Osteoblast (primary cell): ENCODE measurements around the gene CFAP45. TPM values are rescaled to one million over a fixed set of nuclear protein-coding genes. Genes with fewer than 3 reads are reported as not detected.
"Not testable (repeated sequence)": the region's sequence is repeated elsewhere in the genome, so short reads cannot be mapped to it uniquely, and the experiment has no call there.

Experiments used
- DNase-seq: peaks from one replicate; pipeline ENCODE4 v3.0.0; 2011; ENCODE audit warnings: low spot score, mixed read lengths; ENCODE audit not compliant: insufficient read length; ENCODE audit errors: missing footprints
- H2AFZ ChIP-seq: 2 replicates; pipeline ENCODE4 v1.6.0; 2011; ENCODE audit warnings: mild to moderate bottlenecking, low read length
- H3K27ac ChIP-seq: 2 replicates; pipeline ENCODE4 v1.5.1; 2011; ENCODE audit warnings: mild to moderate bottlenecking, low read depth, low read length, moderate library complexity
- H3K27me3 ChIP-seq: 2 replicates; pipeline ENCODE4 v1.6.0; 2012; ENCODE audit warnings: mild to moderate bottlenecking, control low read depth, inconsistent platforms, low read length, moderate library complexity; ENCODE audit not compliant: insufficient read depth
- H3K36me3 ChIP-seq: 2 replicates; pipeline ENCODE4 v1.5.1; 2011; ENCODE audit warnings: mild to moderate bottlenecking, low read length, control low read depth, moderate library complexity; ENCODE audit not compliant: insufficient read depth
- H3K4me1 ChIP-seq: 2 replicates; pipeline ENCODE4 v1.5.1; 2011; ENCODE audit warnings: mild to moderate bottlenecking, low read length, control low read depth, moderate library complexity; ENCODE audit not compliant: insufficient read depth
- H3K4me2 ChIP-seq: 2 replicates; pipeline ENCODE4 v1.6.0; 2011; ENCODE audit warnings: mild to moderate bottlenecking, low read length; ENCODE audit not compliant: insufficient read depth
- H3K4me3 ChIP-seq: fragments of 200-600 bp; sonication (generic); 3 replicates; pipeline ENCODE4 v1.5.1; 2012; ENCODE audit warnings: mild to moderate bottlenecking, low read length, inconsistent platforms; ENCODE audit not compliant: insufficient read depth
- H3K79me2 ChIP-seq: 2 replicates; pipeline ENCODE4 v1.6.0; 2012; ENCODE audit warnings: mild to moderate bottlenecking, low read length, control low read depth, inconsistent platforms; ENCODE audit not compliant: insufficient read depth
- H3K9me3 ChIP-seq: 2 replicates; pipeline ENCODE4 v1.5.1; 2011; ENCODE audit warnings: low read depth, low read length, control low read depth
- H4K20me1 ChIP-seq: 2 replicates; pipeline ENCODE4 v1.6.0; 2012; ENCODE audit warnings: mild to moderate bottlenecking, low read length, control low read depth; ENCODE audit not compliant: insufficient read depth
- total RNA-seq: library from RNA; depleted of rRNA; stranded (reverse); fragments of >200 nt; gene quantifications from 2 replicates; pipeline ENCODE4 v1.2.3, GENCODE V29; 2012
- TF ChIP-seq, protein P1 (sequence below): IDR thresholded peaks from 2 replicates; pipeline ENCODE4 v1.5.1; 2011; ENCODE audit warnings: mild to moderate bottlenecking, low read depth, low read length, moderate library complexity; ENCODE audit errors: extremely low read depth

Gene CFAP45
- total RNA-seq, 1 donor = 0.36 TPM

DNA sequence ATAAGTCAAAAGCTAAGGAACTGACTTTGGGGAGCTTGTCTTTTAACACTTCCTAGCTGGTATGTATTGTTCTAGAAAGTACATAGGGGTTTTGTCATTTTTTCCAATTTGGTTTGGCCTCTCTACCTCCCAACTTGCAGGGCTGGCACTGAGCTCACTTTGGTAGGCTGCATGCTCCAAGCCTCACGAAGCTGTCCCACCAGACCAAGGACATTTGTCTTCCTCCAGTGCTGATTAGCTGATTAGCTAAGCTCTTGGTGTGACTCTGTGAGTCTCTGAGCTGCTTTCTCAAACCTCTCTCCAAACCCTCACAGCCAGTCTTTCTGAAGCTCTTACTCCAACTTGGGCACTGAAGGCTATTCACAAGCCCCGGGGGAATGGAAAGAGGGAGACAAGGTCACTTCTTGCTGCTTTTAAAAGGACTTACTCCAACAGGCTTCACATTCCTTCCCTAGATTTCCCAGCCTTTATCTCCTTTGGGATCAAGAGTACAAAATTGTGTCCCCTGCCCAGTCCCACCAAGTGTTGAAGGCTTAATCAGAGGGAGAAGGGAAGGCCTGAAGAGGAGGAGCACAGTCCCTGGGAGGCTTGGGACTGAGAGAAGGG lies 893 bp upstream of the CFAP45 start:
- no peaks in the 10 kb centered on the region for H3K36me3 ChIP-seq
- H3K4me3 ChIP-seq = no peak overlapping the region
- H3K79me2 ChIP-seq = no peaks in the 10 kb centered on the region
- no peak overlapping the region for H3K27ac ChIP-seq
- no peak overlapping the region for H2AFZ ChIP-seq
- H3K9me3 ChIP-seq = no peaks in the 10 kb centered on the region
- H3K4me1 ChIP-seq = peaks cover 17% of the 10 kb centered on the region
- no peak for DNase-seq
- no peaks in the 10 kb centered on the region for H3K27me3 ChIP-seq
- no peak overlapping the region for H3K4me2 ChIP-seq
- TF ChIP-seq, protein P1, sequence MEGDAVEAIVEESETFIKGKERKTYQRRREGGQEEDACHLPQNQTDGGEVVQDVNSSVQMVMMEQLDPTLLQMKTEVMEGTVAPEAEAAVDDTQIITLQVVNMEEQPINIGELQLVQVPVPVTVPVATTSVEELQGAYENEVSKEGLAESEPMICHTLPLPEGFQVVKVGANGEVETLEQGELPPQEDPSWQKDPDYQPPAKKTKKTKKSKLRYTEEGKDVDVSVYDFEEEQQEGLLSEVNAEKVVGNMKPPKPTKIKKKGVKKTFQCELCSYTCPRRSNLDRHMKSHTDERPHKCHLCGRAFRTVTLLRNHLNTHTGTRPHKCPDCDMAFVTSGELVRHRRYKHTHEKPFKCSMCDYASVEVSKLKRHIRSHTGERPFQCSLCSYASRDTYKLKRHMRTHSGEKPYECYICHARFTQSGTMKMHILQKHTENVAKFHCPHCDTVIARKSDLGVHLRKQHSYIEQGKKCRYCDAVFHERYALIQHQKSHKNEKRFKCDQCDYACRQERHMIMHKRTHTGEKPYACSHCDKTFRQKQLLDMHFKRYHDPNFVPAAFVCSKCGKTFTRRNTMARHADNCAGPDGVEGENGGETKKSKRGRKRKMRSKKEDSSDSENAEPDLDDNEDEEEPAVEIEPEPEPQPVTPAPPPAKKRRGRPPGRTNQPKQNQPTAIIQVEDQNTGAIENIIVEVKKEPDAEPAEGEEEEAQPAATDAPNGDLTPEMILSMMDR = no peak
- no peaks in the 10 kb centered on the region for H4K20me1 ChIP-seq

GRCh38 chr1:159899634-159900033 lies 331 bp downstream of the CFAP45 start:
- Histone ChIP-seq H3K4me1 (peaks cover 18% of the 10 kb centered on the region), H2AFZ (peak overlapping the region; percentile 26)
- H3K27me3 ChIP-seq, H3K27ac ChIP-seq, H4K20me1 ChIP-seq, H3K36me3 ChIP-seq, H3K4me3 ChIP-seq, DNase-seq, H3K79me2 ChIP-seq, H3K4me2 ChIP-seq, H3K9me3 ChIP-seq: not testable (repeated sequence)

DNA sequence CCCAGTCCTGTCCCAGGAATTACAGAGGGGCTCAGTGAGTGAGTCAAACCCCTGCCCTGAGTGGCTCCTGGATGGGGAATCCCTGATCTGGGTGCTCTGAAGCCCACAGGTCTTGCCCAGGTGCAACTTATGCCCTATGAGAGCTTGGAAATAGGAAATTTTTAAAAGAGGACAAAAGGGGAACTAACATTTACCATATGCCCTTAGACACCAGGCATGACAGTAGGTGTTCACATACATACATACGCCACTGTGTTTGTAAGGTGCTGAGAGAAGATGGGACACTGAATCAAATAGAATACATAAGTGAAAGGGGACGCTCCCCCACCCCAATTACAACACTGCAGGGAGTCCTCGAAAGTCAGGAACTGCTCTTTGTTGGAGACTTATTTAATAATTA lies 1.4 kb downstream of the CFAP45 start:
- no peak for DNase-seq
- Histone ChIP-seq H3K4me3 (no peak overlapping the region), H3K36me3 (no peaks in the 10 kb centered on the region), H3K27ac (no peak overlapping the region), H3K4me1 (peaks cover 18% of the 10 kb centered on the region), H2AFZ (no peak overlapping the region), H3K4me2 (no peak overlapping the region), H3K27me3 (no peaks in the 10 kb centered on the region), H3K9me3 (no peaks in the 10 kb centered on the region), H4K20me1 (no peaks in the 10 kb centered on the region), H3K79me2 (no peaks in the 10 kb centered on the region)
- TF ChIP-seq, protein P1 = no peak

- Histone ChIP-seq H3K27me3 (no peaks in the 10 kb centered on the region), H4K20me1 (no peaks in the 10 kb centered on the region), H3K4me2 (no peak overlapping the region), H3K4me1 (peaks cover 18% of the 10 kb centered on the region), H3K79me2 (no peaks in the 10 kb centered on the region), H3K36me3 (no peaks in the 10 kb centered on the region), H3K9me3 (no peaks in the 10 kb centered on the region), H3K27ac (no peak overlapping the region), H3K4me3 (no peak overlapping the region), H2AFZ (no peak overlapping the region)
- TF ChIP-seq, protein P1 = no peak
- DNase-seq = no peak
These were observed 2.0 kb downstream of the CFAP45 start for GRCh38 chr1:159897962-159898361.
